Activated CD8-positive, alpha-beta memory T cell treated with anti-CD3 and anti-CD28 coated beads for 4 hours (primary cell): ENCODE measurements around the gene POSTN.

Experiments used
- DNase-seq, 2 donors: peaks; one replicate each; pipeline ENCODE4 v3.0.0-alpha.2; 2020; ENCODE audit warnings: low read depth in 2 of 2

POSTN gene

DNA sequence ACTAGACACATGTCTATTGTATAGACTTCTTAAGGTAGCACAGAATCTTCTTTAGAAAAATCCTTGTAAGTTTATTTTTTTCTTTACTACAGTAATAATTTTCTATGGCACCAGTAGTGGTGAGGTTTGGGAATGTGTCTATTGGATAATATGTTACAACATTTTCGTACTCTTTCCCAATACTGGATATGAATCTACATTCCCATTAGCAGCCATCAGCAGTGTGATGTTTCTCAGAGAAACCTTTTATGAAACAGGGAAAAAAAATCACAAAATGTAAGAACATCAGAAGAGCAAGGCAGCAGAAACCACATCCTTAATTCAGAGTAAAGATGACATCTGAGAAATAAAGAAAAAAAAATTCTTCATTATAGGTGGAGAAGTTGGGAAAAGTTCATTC, 83.3 kb downstream of the POSTN start:
- no peak for DNase-seq
